IMR-90 (cell line): ENCODE results near the gene CASTOR1. TPM values are rescaled to one million over a fixed set of nuclear protein-coding genes. Genes with fewer than 3 reads are reported as not detected.

Source experiments
- ATAC-seq: fragments of 200-7000 bp; cut with Tn5 transposase; 2 replicates; pipeline ENCODE4 v1.9.1; 2020; ENCODE audit warnings: low read depth, mild to moderate bottlenecking, moderate library complexity
- BruUV-seq: library from RNA; stranded (reverse); fragments of 400-500 nt; replicated peaks from 2 replicates; lab custom pipeline; 2021; lab: Mats Ljungman, UMichigan
- CTCF ChIA-PET: fragments of 300-600 bp; formaldehyde crosslinking; extraction: SDS; loops from one replicate; lab custom pipeline; 2021; ENCODE audit warnings: antibody characterized with exemption; lab: Yijun Ruan, JAX
- POLR2A ChIA-PET: fragments of 300-600 bp; sonication (Branson Sonifier 250); formaldehyde crosslinking; loops from one replicate; lab custom pipeline; 2022; ENCODE audit warnings: antibody characterized with exemption; ENCODE audit not compliant: unreplicated experiment; lab: Charles Lee
- DNase-seq: peaks from one replicate; pipeline ENCODE4 v3.0.0; 2013
- H2AFZ ChIP-seq: replicated peaks from 2 replicates; pipeline ENCODE3; 2013; ENCODE audit warnings: low read length, mild to moderate bottlenecking; ENCODE audit not compliant: poor library complexity
- H2AK5ac ChIP-seq: 2 replicates; pipeline ENCODE4 v1.6.1; 2013; ENCODE audit warnings: low read depth, low read length, inconsistent platforms
- H2AK9ac ChIP-seq: replicated peaks from 2 replicates; pipeline ENCODE3; 2013; ENCODE audit warnings: mild to moderate bottlenecking, low read depth, low read length, moderate library complexity; ENCODE audit not compliant: poor library complexity
- H2BK120ac ChIP-seq: 2 replicates; pipeline ENCODE4 v1.6.1; 2013; ENCODE audit warnings: low read depth, low read length, inconsistent platforms
- H2BK15ac ChIP-seq: 3 replicates; pipeline ENCODE4 v1.6.1; 2013; ENCODE audit warnings: low read depth, low read length, inconsistent platforms
- H2BK20ac ChIP-seq: 2 replicates; pipeline ENCODE4 v1.6.1; 2013; ENCODE audit warnings: low read depth, mild to moderate bottlenecking, inconsistent platforms, low read length, moderate library complexity
- H2BK5ac ChIP-seq: 2 replicates; pipeline ENCODE4 v1.6.1; 2013; ENCODE audit warnings: mild to moderate bottlenecking, low read depth, low read length, inconsistent platforms; ENCODE audit not compliant: poor library complexity, severe bottlenecking
- H3K14ac ChIP-seq: replicated peaks from 2 replicates; pipeline ENCODE4 v1.6.1; 2013; ENCODE audit warnings: low read depth, low read length, inconsistent platforms
- H3K18ac ChIP-seq: 2 replicates; pipeline ENCODE4 v1.6.1; 2013; ENCODE audit warnings: low read depth, low read length, control low read depth
- H3K23ac ChIP-seq: 2 replicates; pipeline ENCODE4 v1.6.1; 2013; ENCODE audit warnings: low read depth, low read length, inconsistent platforms
- H3K27ac ChIP-seq: 2 replicates; pipeline ENCODE4 v1.5.1; 2013; ENCODE audit warnings: mild to moderate bottlenecking, control low read depth, low read length; ENCODE audit not compliant: insufficient read depth
- H3K27me3 ChIP-seq: 2 replicates; pipeline ENCODE4 v1.6.1; 2013; ENCODE audit warnings: low read length; ENCODE audit not compliant: control insufficient read depth, insufficient read depth
- H3K36me3 ChIP-seq: 2 replicates; pipeline ENCODE4 v1.6.1; 2013; ENCODE audit warnings: low read length, mixed read lengths; ENCODE audit not compliant: control insufficient read depth, insufficient read depth
- H3K4ac ChIP-seq: 2 replicates; pipeline ENCODE4 v1.6.1; 2013; ENCODE audit warnings: low read depth, low read length, inconsistent platforms
- H3K4me1 ChIP-seq: 2 replicates; pipeline ENCODE4 v1.6.1; 2013; ENCODE audit warnings: low read length, mixed read lengths; ENCODE audit not compliant: control insufficient read depth, insufficient read depth
- H3K4me2 ChIP-seq: 2 replicates; pipeline ENCODE4 v1.6.1; 2013; ENCODE audit warnings: low read depth, mild to moderate bottlenecking, control low read depth, low read length, moderate library complexity
- H3K4me3 ChIP-seq: 2 replicates; pipeline ENCODE4 v1.5.1; 2013; ENCODE audit warnings: low read depth, mild to moderate bottlenecking, control low read depth, low read length, moderate library complexity; ENCODE audit not compliant: insufficient read depth
- H3K56ac ChIP-seq: 2 replicates; pipeline ENCODE4 v1.6.1; 2013; ENCODE audit warnings: low read length, inconsistent platforms; ENCODE audit not compliant: insufficient read depth; ENCODE audit errors: extremely low read depth
- H3K79me1 ChIP-seq, 2 experiments: 2 replicates each; pipeline ENCODE4 v1.6.1; 2013; ENCODE audit warnings: low read length in 2 of 2, inconsistent platforms in 1 of 2, low read depth in 1 of 2
- H3K9ac ChIP-seq: 2 replicates; pipeline ENCODE4 v1.6.1; 2013; ENCODE audit warnings: low read depth, low read length, control low read depth
- H3K9me1 ChIP-seq: 2 replicates; pipeline ENCODE4 v1.6.1; 2013; ENCODE audit warnings: low read length, inconsistent platforms; ENCODE audit not compliant: insufficient read depth
- H3K9me3 ChIP-seq: 2 replicates; pipeline ENCODE4 v1.6.1; 2013; ENCODE audit warnings: low read length; ENCODE audit not compliant: control insufficient read depth, insufficient read depth
- H4K20me1 ChIP-seq: 2 replicates; pipeline ENCODE4 v1.6.1; 2013; ENCODE audit warnings: low read length, inconsistent platforms; ENCODE audit not compliant: insufficient read depth
- H4K5ac ChIP-seq: 2 replicates; pipeline ENCODE4 v1.6.1; 2013; ENCODE audit warnings: mild to moderate bottlenecking, low read depth, low read length, control low read depth
- H4K8ac ChIP-seq, 2 experiments: 2 replicates each; pipeline ENCODE4 v1.6.1; 2013; ENCODE audit warnings: low read depth in 2 of 2, low read length in 2 of 2, control low read depth in 1 of 2, inconsistent platforms in 1 of 2
- H4K91ac ChIP-seq: 2 replicates; pipeline ENCODE4 v1.6.1; 2013; ENCODE audit warnings: low read depth, low read length, inconsistent platforms; ENCODE audit not compliant: insufficient read depth
- BHLHE40 ChIP-seq: fragments of 150-350 bp; IDR thresholded peaks from 2 replicates; pipeline ENCODE4 v1.6.1; 2016; ENCODE audit warnings: mild to moderate bottlenecking, low read depth, low read length
- CEBPB ChIP-seq: IDR thresholded peaks from 2 replicates; pipeline ENCODE4 v1.6.1; 2012; ENCODE audit warnings: low read depth, low read length, improper control_type of control experiment
- CHD1 ChIP-seq: IDR thresholded peaks from 2 replicates; pipeline ENCODE4 v1.6.1; 2012; ENCODE audit warnings: low read depth, low read length, improper control_type of control experiment
- FOS ChIP-seq: fragments of 150-350 bp; IDR thresholded peaks from 2 replicates; pipeline ENCODE4 v1.6.1; 2016; ENCODE audit warnings: low read depth, low read length
- MAFK ChIP-seq: IDR thresholded peaks from 2 replicates; pipeline ENCODE4 v1.6.1; 2012; ENCODE audit warnings: low read depth, low read length, improper control_type of control experiment
- MAZ ChIP-seq: IDR thresholded peaks from 2 replicates; pipeline ENCODE4 v1.6.1; 2012; ENCODE audit warnings: low read depth, mild to moderate bottlenecking, low read length, improper control_type of control experiment, moderate library complexity, borderline replicate concordance
- NFE2L2 ChIP-seq: fragments of 150-350 bp; IDR thresholded peaks from 2 replicates; pipeline ENCODE4 v1.6.1; 2016; ENCODE audit warnings: low read depth, mild to moderate bottlenecking, low read length
- RAD21 ChIP-seq: IDR thresholded peaks from 2 replicates; pipeline ENCODE4 v1.6.1; 2012; ENCODE audit warnings: low read length, improper control_type of control experiment
- WGBS, 2 experiments: methylation state at CpG; one replicate each; pipeline versions ENCODE4 v1.1.5 to v1.1.7; 2013; ENCODE audit warnings: missing lambda C conversion rate in 2 of 2; ENCODE audit not compliant: insufficient read length in 1 of 2; ENCODE audit errors: extremely low coverage in 2 of 2; 5-methylcytosine and 5-hydroxymethylcytosine counted together
- dilution Hi-C: fragments of 300-500 bp; cut with HindIII; formaldehyde crosslinking; loops from one replicate; pipeline ENCODE4 v1.14.3; 2018; ENCODE audit warnings: low sequenced_read_pairs; ENCODE audit not compliant: unreplicated experiment
- in situ Hi-C: fragments of 300-500 bp; cut with MboI; formaldehyde crosslinking; loops from 3 replicates; pipeline ENCODE4 v1.14.3; 2019; ENCODE audit warnings: low sequenced_read_pairs, inconsistent platforms, mixed read lengths
- intact Hi-C: fragments of 100-400 bp; cut with micrococcal nuclease; formaldehyde crosslinking; loops from 2 replicates; pipeline ENCODE4 v1.10.0; 2022
- polyA plus RNA-seq, 3 experiments: library from polyadenylated mRNA; depleted of rRNA; stranded (reverse); fragments of >200 nt; gene quantifications; 2 replicates each; pipeline ENCODE4 v1.2.3, GENCODE V29; 2012; ENCODE audit warnings: low replicate concordance in 1 of 3
- total RNA-seq: library from RNA; depleted of rRNA; stranded (reverse); fragments of >200 nt; gene quantifications from 2 replicates; pipeline ENCODE4 v1.2.3, GENCODE V29; 2012
- TF ChIP-seq, protein P1 (sequence below): fragments of 150-350 bp; IDR thresholded peaks from 2 replicates; pipeline ENCODE4 v1.6.1; 2016; ENCODE audit warnings: low read depth, mild to moderate bottlenecking, low read length, moderate library complexity, borderline replicate concordance
- TF ChIP-seq, protein P2 (sequence below): fragments of 150-350 bp; IDR thresholded peaks from 2 replicates; pipeline ENCODE4 v1.6.1; 2017; ENCODE audit warnings: mild to moderate bottlenecking, antibody characterized with exemption, low read length, low read depth
- TF ChIP-seq, protein P3 (sequence below): conservative IDR thresholded peaks from 2 replicates; pipeline ENCODE4 v1.5.1; 2012; ENCODE audit warnings: mild to moderate bottlenecking, low read depth, low read length, improper control_type of control experiment

CASTOR1 gene
- total and polyA plus RNA-seq, 2 of the 4 experiments (the other 2 are of a cell fraction): 10.6 to 23.5 TPM

DNA sequence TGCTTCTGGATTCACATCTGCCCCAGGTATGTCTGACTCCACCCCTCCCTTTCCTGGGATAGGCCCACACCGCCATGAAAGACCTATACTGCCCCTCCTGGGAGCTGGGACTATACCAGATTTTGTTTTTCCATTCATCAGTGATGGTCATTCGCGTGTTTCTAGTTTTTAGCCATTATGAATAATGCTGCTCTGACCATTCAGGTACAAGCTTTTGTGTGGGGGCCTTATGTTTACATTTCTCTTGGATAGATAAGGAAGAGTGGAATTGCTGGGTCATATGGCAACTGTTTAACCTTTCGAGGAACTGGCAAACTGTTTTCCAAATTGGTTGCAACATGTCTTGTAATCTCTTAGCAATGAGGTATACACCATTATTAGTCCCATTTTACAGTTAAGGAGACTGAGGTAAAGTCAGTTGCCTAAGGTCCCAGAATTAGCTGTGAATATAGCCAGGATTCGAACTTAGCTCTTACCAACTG is 38.6 kb upstream of the CASTOR1 start:
- no peak overlapping the region for H2BK20ac ChIP-seq
- 67% methylated on average over 1 of the region's 5 CpGs; no CpG with 5 or more reads in 1 of the 2 experiments for WGBS, 2 experiments

More for the DNA sequence above, 38.6 kb upstream of the CASTOR1 start:
- in situ Hi-C loops: no loop called here
- peaks cover 19 to 37% of the 10 kb centered on the region in 2 experiments for H3K79me1 ChIP-seq
- H2BK120ac ChIP-seq: no peak overlapping the region
- H2BK15ac ChIP-seq: no peak overlapping the region
- H3K4ac ChIP-seq: no peak overlapping the region
- H4K91ac ChIP-seq: no peak overlapping the region
- intact Hi-C loops: loop anchor here (2.0 kb wide), 1 partner anchor 39 kb away; the partner anchor contains the start of gene CASTOR1
- H3K56ac ChIP-seq: no peak overlapping the region
- DNase-seq: no peak
- H3K4me1 ChIP-seq: peaks cover 26% of the 10 kb centered on the region
- dilution Hi-C loops: no loop called here
- no peak overlapping the region for H2AK9ac ChIP-seq
- H4K8ac ChIP-seq: no peak overlapping the region
- peaks cover 13% of the 10 kb centered on the region for H3K36me3 ChIP-seq
- no peaks in the 10 kb centered on the region for H3K27me3 ChIP-seq
- ATAC-seq: no peak
- no peak overlapping the region for H3K9ac ChIP-seq
- POLR2A ChIA-PET: no interaction called here
- H3K18ac ChIP-seq: no peak overlapping the region
- TF ChIP-seq FOS (no peak), MAFK (no peak), CHD1 (no peak), NFE2L2 (no peak), BHLHE40 (no peak), RAD21 (0 out of 2 replicates have a peak, but pooled peaks have one; percentile 10), CEBPB (no peak), MAZ (no peak)
- TF ChIP-seq, protein P1, sequence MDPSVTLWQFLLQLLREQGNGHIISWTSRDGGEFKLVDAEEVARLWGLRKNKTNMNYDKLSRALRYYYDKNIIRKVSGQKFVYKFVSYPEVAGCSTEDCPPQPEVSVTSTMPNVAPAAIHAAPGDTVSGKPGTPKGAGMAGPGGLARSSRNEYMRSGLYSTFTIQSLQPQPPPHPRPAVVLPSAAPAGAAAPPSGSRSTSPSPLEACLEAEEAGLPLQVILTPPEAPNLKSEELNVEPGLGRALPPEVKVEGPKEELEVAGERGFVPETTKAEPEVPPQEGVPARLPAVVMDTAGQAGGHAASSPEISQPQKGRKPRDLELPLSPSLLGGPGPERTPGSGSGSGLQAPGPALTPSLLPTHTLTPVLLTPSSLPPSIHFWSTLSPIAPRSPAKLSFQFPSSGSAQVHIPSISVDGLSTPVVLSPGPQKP: no peak
- TF ChIP-seq, protein P2, sequence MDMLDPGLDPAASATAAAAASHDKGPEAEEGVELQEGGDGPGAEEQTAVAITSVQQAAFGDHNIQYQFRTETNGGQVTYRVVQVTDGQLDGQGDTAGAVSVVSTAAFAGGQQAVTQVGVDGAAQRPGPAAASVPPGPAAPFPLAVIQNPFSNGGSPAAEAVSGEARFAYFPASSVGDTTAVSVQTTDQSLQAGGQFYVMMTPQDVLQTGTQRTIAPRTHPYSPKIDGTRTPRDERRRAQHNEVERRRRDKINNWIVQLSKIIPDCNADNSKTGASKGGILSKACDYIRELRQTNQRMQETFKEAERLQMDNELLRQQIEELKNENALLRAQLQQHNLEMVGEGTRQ: no peak
- TF ChIP-seq, protein P3, sequence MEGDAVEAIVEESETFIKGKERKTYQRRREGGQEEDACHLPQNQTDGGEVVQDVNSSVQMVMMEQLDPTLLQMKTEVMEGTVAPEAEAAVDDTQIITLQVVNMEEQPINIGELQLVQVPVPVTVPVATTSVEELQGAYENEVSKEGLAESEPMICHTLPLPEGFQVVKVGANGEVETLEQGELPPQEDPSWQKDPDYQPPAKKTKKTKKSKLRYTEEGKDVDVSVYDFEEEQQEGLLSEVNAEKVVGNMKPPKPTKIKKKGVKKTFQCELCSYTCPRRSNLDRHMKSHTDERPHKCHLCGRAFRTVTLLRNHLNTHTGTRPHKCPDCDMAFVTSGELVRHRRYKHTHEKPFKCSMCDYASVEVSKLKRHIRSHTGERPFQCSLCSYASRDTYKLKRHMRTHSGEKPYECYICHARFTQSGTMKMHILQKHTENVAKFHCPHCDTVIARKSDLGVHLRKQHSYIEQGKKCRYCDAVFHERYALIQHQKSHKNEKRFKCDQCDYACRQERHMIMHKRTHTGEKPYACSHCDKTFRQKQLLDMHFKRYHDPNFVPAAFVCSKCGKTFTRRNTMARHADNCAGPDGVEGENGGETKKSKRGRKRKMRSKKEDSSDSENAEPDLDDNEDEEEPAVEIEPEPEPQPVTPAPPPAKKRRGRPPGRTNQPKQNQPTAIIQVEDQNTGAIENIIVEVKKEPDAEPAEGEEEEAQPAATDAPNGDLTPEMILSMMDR: peak; percentile 13; the same call in 1 of the 2 replicates
- peaks cover 27% of the 10 kb centered on the region for H3K9me1 ChIP-seq
- peaks cover 28% of the 10 kb centered on the region for H4K20me1 ChIP-seq
- no peaks in the 10 kb centered on the region for H3K9me3 ChIP-seq
- H2BK5ac ChIP-seq: no peak overlapping the region
- H3K23ac ChIP-seq: no peak overlapping the region
- no peak overlapping the region for H4K5ac ChIP-seq
- H2AK5ac ChIP-seq: no peak overlapping the region
- no TSS peak for BruUV-seq
- no peak overlapping the region for H3K4me2 ChIP-seq
- CTCF ChIA-PET: no interaction called here
- H3K14ac ChIP-seq: no peak overlapping the region
- H3K27ac ChIP-seq: no peak overlapping the region
- H2AFZ ChIP-seq: no peak overlapping the region
- no peak overlapping the region for H3K4me3 ChIP-seq
